Subcutaneous abdominal adipose tissue (tissue), 5 donors: Measurements from ENCODE around the gene ZNF582.
"Not testable (repeated sequence)": the region's sequence is repeated elsewhere in the genome, so short reads cannot be mapped to it uniquely, and the experiment has no call there.

ENCODE experiments used
- H3K27ac ChIP-seq: one replicate; pipeline ENCODE4 v1.7.0; 2013; ENCODE audit warnings: low read depth, mild to moderate bottlenecking, inconsistent platforms, low read length, moderate library complexity
- H3K27me3 ChIP-seq, 5 donors: one replicate each; pipeline ENCODE4 v1.7.0; 2013; ENCODE audit warnings: low read length in 5 of 5, inconsistent platforms in 1 of 5; ENCODE audit not compliant: control insufficient read depth in 5 of 5, insufficient read depth in 4 of 5
- H3K36me3 ChIP-seq, 5 donors: one replicate each; pipeline ENCODE4 v1.7.0; 2013; ENCODE audit warnings: low read length in 5 of 5; ENCODE audit not compliant: control insufficient read depth in 5 of 5, insufficient read depth in 5 of 5
- H3K4me1 ChIP-seq, 5 donors: one replicate each; pipeline ENCODE4 v1.7.0; 2013; ENCODE audit warnings: low read length in 5 of 5, mild to moderate bottlenecking in 3 of 5, moderate library complexity in 1 of 5; ENCODE audit not compliant: control insufficient read depth in 5 of 5, insufficient read depth in 5 of 5
- H3K4me3 ChIP-seq, 5 donors: one replicate each; pipeline ENCODE4 v1.7.0; 2013; ENCODE audit warnings: low read length in 5 of 5, low read depth in 1 of 5
- H3K9ac ChIP-seq, 5 donors: one replicate each; pipeline ENCODE4 v1.7.0; 2013; ENCODE audit warnings: low read length in 5 of 5, mild to moderate bottlenecking in 4 of 5, moderate library complexity in 3 of 5
- H3K9me3 ChIP-seq, 5 donors: one replicate each; pipeline ENCODE4 v1.7.0; 2013; ENCODE audit warnings: low read length in 5 of 5; ENCODE audit not compliant: control insufficient read depth in 5 of 5
- donor health status: healthy.
- donor health status: healthy.
- donor health status: healthy.
- donor health status: healthy.
- donor health status: healthy.

The ZNF582 gene

DNA sequence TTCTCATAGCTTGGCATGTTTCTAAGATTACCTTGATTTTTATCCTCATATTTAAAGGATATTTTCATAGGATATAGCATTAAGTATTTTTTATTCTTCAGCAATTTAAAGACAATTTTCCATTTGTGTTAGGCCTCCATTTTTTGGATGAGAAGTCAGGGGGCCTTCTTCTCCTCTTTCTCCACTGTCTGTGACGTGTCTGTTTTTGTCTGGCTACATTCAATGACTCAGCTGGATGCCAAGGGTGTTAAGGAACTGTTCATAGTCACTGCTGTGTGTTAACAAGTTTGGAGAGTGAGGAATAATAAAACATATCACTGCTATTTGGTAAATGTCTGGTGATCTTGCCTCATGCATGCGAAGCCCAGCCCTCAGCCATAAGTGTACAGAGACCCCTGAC is 36.4 kb downstream of the ZNF582 start:
- peaks cover 0 to 13% (median 4%) of the 10 kb centered on the region in 5 donors for H3K9me3 ChIP-seq
- H3K27me3 ChIP-seq = no peaks in the 10 kb centered on the region
- H3K36me3 ChIP-seq = no peaks in the 10 kb centered on the region
- no peak overlapping the region for H3K4me3 ChIP-seq
- H3K4me1 ChIP-seq = no peaks in the 10 kb centered on the region
- no peak overlapping the region for H3K27ac ChIP-seq
- no peak overlapping the region for H3K9ac ChIP-seq

- no peak overlapping the region for H3K9ac ChIP-seq
- H3K9me3 ChIP-seq = peaks cover 0 to 8% (median 0%) of the 10 kb centered on the region in 5 donors
- no peaks in the 10 kb centered on the region for H3K36me3 ChIP-seq
- H3K27me3 ChIP-seq = no peaks in the 10 kb centered on the region
- no peaks in the 10 kb centered on the region for H3K4me1 ChIP-seq
- H3K4me3 ChIP-seq = no peak overlapping the region
- no peak overlapping the region for H3K27ac ChIP-seq
These were observed 37.8 kb downstream of the ZNF582 start for GRCh38 chr19:56355517-56355916.

DNA sequence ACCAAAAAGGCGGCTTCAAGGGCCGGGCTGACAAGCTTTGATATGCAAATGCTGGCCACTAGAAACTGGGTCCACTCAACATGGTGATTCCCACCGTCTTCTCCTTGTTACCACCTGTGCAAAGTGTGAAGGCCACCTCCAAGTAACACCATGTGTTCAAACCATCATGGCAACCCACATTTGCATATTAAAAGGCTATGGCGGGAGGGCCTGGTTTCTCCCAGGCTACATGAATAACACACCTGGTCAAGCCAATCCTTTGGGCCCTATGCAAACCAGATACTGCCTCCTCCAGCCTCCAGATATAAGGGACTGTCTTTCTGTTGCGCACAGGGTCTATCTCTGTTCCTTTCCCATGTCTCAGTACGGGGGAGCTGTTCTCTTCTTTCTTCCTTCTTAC is 42.1 kb downstream of the ZNF582 start:
- Histone ChIP-seq H3K4me1 (no peaks in the 10 kb centered on the region), H3K9ac (no peak overlapping the region), H3K4me3 (no peak overlapping the region), H3K27me3 (no peaks in the 10 kb centered on the region), H3K27ac (no peak overlapping the region), H3K9me3 (no peaks in the 10 kb centered on the region), H3K36me3 (no peaks in the 10 kb centered on the region)

- H3K4me1 ChIP-seq = no peaks in the 10 kb centered on the region
- no peak overlapping the region for H3K27ac ChIP-seq
- H3K27me3 ChIP-seq = no peaks in the 10 kb centered on the region
- no peaks in the 10 kb centered on the region for H3K36me3 ChIP-seq
- H3K9me3 ChIP-seq = no peaks in the 10 kb centered on the region
- no peak overlapping the region for H3K4me3 ChIP-seq
- no peak overlapping the region for H3K9ac ChIP-seq
These were observed 42.8 kb downstream of the ZNF582 start for GRCh38 chr19:56350416-56351045.

DNA sequence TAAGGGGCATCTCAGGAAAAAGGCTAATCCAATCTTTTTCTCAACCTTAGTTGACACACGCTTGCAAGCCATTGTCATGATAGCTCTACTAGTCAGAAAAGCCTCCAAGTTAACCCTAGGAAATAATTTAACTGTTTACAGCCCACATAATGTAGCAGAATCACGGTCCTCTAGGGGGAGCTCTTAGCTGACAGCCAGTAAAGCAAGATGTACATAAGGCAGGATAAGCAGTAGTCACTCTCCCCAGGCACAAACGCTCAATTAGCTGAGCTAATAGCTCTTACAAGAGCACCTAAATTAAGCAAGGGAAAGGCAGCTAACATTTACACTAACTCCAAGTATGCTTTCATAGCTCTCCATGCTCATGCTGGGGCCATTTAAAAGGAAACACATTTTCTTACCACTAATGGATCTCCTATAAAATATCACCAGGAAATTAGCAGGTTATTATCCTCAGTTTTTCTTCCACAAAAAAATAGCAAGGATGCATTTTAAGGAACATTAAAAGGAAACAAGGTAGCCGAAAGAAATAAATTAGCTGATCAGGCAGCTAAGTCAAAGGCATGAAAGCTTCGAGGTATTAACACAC is 45.0 kb downstream of the ZNF582 start:
- H3K9me3 ChIP-seq = no peaks in the 10 kb centered on the region
- no peaks in the 10 kb centered on the region for H3K36me3 ChIP-seq
- H3K4me3 ChIP-seq = no peak overlapping the region
- H3K9ac ChIP-seq = no peak overlapping the region
- H3K27me3 ChIP-seq = no peaks in the 10 kb centered on the region
- H3K27ac ChIP-seq = no peak overlapping the region
- H3K4me1 ChIP-seq = no peaks in the 10 kb centered on the region

DNA sequence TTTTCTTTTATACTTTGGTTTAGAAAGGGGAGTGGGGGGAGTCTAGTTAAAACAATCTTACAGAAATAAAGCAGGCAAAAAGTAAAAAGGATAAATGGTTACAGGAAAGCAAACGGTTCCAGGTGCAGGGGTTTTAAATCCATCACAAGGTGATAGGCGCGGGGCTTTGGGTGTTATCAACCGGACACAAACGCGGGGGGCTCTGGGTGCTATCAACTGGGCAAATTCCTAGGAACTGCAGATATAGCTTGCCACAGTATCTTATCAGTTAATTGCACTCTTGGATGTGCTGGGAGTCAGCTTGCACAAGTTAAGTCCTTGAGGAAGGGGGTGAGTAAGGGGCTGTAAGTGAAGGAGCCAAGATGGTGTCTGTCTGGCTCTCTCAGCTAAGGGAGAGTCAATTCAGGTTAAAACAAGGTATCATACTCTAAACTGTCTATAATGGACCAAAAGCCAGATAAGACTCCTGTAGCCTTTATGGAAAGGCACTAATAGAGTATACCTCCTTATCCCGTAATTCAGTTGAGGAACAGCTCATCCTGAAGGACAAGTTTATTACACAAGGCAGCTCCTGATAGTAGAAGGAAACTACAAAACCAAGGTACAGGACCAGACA is 46.1 kb downstream of the ZNF582 start:
- no peaks in the 10 kb centered on the region for H3K36me3 ChIP-seq
- no peak overlapping the region for H3K27ac ChIP-seq
- H3K9me3 ChIP-seq = peaks cover 0 to 2% (median 0%) of the 10 kb centered on the region in 5 donors
- H3K27me3 ChIP-seq = no peaks in the 10 kb centered on the region
- H3K4me1 ChIP-seq = no peaks in the 10 kb centered on the region
- no peak overlapping the region for H3K9ac ChIP-seq
- H3K4me3 ChIP-seq = no peak overlapping the region

DNA sequence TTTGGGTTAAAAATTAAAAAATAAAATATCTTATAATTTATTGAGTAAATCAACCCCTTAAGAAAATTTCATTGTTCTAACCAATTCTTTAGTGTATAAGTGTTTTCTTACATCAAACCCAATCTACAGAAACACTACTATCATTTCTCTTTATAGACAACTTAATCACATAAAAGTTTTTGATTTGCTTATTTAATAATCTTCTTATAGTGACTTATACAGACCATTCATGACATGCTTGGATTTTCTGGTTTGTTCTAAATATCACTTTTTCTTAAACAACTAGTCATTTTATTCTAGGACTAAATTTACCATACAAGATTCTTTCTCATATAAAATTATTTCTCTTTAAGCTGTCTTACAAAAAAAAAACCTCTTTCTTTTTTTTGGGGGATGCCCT is 51.4 kb downstream of the ZNF582 start:
- no peak overlapping the region for H3K4me3 ChIP-seq
- no peak overlapping the region for H3K27ac ChIP-seq
- H3K9me3 ChIP-seq = peaks cover 0 to 3% (median 0%) of the 10 kb centered on the region in 5 donors
- H3K9ac ChIP-seq = no peak overlapping the region
- H3K36me3 ChIP-seq = no peaks in the 10 kb centered on the region
- H3K27me3 ChIP-seq = no peaks in the 10 kb centered on the region
- H3K4me1 ChIP-seq = no peaks in the 10 kb centered on the region

DNA sequence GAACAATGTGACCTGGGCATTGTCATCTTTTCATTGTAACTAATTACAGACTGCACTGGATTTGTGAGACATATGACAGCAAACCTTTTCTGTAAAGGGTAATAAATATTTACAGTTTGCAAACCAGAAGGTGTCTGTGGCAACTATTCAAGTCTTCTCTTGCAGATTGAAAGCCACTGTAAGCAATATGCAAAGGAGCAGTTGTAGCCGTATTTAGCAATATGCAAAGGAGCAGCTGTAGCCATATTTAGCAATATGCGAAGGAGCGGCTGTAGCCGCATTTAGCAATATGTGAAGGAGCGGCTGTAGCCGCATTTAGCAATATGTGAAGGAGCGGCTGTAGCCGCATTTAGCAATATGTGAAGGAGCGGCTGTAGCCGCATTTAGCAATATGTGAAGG is 54.3 kb downstream of the ZNF582 start:
- not testable (repeated sequence) for H3K9ac ChIP-seq, H3K4me3 ChIP-seq, H3K4me1 ChIP-seq, H3K36me3 ChIP-seq, H3K27me3 ChIP-seq, H3K9me3 ChIP-seq, H3K27ac ChIP-seq

DNA sequence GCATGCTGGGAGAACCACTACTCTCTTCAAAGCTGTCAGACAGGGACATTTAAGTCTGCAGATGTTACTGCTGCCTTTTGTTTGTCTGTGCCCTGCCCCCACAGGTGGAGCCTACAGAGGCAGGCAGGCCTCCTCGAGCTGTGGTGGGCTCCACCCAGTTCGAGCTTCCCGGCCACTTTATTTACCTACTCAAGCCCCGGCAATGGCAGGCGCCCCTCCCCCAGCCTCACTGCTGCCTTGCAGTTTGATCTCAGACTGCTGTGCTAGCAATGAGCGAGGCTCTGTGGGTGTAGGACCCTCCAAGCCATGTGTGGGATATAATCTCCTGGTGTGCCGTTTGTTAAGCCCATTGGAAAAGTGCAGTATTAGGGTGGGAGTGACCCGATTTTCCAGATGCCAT is 56.3 kb downstream of the ZNF582 start:
- H3K27ac ChIP-seq, H3K4me3 ChIP-seq, H3K27me3 ChIP-seq, H3K36me3 ChIP-seq, H3K4me1 ChIP-seq, H3K9me3 ChIP-seq, H3K9ac ChIP-seq: not testable (repeated sequence)

- H3K36me3 ChIP-seq, H3K4me1 ChIP-seq, H3K27ac ChIP-seq, H3K27me3 ChIP-seq, H3K9ac ChIP-seq, H3K4me3 ChIP-seq, H3K9me3 ChIP-seq: not testable (repeated sequence)
These were observed 58.0 kb downstream of the ZNF582 start for GRCh38 chr19:56335371-56335770.
